Lower leg skin (tissue), 4 donors: ENCODE measurements around the gene GPR162. TPM values are rescaled to one million over a fixed set of nuclear protein-coding genes. Genes with fewer than 3 reads are reported as not detected.

ENCODE experiments used
- DNase-seq, 2 donors: peaks; one replicate each; pipeline ENCODE4 v3.0.0-alpha.2; 2019; ENCODE audit warnings: low spot score in 2 of 2
- H3K4me3 ChIP-seq: fragments of 200-600 bp; sonication (generic); 2 replicates; pipeline ENCODE4 v1.5.1; 2017; ENCODE audit warnings: mild to moderate bottlenecking, low read depth; ENCODE audit not compliant: poor library complexity, severe bottlenecking
- CTCF ChIP-seq, 3 donors: fragments of 450-650 bp; IDR thresholded peaks; one replicate each; pipeline ENCODE4 v1.5.1; 2016; ENCODE audit warnings: antibody characterized with exemption in 3 of 3, mild to moderate bottlenecking in 3 of 3, moderate library complexity in 2 of 3
- POLR2A ChIP-seq, 2 donors: fragments of 450-650 bp; IDR thresholded peaks; one replicate each; pipeline ENCODE4 v1.6.1; 2016 to 2017; ENCODE audit warnings: antibody characterized with exemption in 2 of 2, mild to moderate bottlenecking in 1 of 2, moderate library complexity in 1 of 2
- WGBS, 2 donors: methylation state at CpG; one replicate each; pipeline ENCODE4 v1.1.5; 2018; 5-methylcytosine and 5-hydroxymethylcytosine counted together
- intact Hi-C: fragments of 100-400 bp; cut with DNase I; formaldehyde crosslinking; loops from one replicate; pipeline ENCODE4 v1.15.0; 2023; ENCODE audit warnings: low total_unique reads
- total RNA-seq, 4 donors: library from RNA; depleted of rRNA; stranded (reverse); fragments of >200 nt; gene quantifications; one replicate each; pipeline ENCODE4 v1.1.0, GENCODE V29; 2016

Gene GPR162
- total RNA-seq, 4 donors from 2014 or later = 0.65 to 1.4 (median 1.3) TPM; not detected in 1

DNA sequence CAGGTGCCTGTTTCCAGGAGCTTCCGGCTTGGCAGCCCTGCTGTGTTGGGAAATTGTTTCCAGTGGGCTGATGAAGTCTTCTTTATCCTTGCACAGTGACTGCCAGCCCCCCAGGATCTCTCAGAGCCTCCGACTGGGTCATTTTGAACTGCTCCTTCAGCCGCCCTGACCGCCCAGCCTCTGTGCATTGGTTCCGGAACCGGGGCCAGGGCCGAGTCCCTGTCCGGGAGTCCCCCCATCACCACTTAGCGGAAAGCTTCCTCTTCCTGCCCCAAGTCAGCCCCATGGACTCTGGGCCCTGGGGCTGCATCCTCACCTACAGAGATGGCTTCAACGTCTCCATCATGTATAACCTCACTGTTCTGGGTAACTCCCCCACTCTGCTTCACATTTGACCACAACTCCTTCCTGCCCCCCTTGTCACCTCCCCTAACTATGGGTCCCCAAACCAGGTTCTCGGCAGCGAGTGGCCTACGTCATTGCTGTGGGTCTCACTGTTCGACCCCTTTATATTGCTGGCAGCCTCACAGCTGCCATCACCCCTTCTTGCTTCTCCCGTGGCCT lies 47.0 kb upstream of the GPR162 start:
- no peak for DNase-seq
- intact Hi-C loops = no loop called here
- H3K4me3 ChIP-seq = no peak overlapping the region
- 86 to 94% methylated on average over 15 of the region's 15 CpGs for WGBS, 2 donors
- no peak for TF ChIP-seq POLR2A (IDR thresholded peaks at IDR 0.05)
- no peak for TF ChIP-seq CTCF (IDR thresholded peaks at IDR 0.05)

GRCh38 chr12:6775185-6776174 lies 46.1 kb upstream of the GPR162 start:
- intact Hi-C loops = no loop called here
- DNase-seq = no peak
- WGBS, 2 donors = 84 to 86% methylated on average over 16 of the region's 16 CpGs
- TF ChIP-seq CTCF (IDR thresholded peaks at IDR 0.05) (no peak), POLR2A (IDR thresholded peaks at IDR 0.05) (no peak)
- no peak overlapping the region for H3K4me3 ChIP-seq

GRCh38 chr12:6777386-6777785 lies 44.2 kb upstream of the GPR162 start:
- intact Hi-C loops = no loop called here
- TF ChIP-seq POLR2A (IDR thresholded peaks at IDR 0.05) (no peak), CTCF (IDR thresholded peaks at IDR 0.05) (no peak)

GRCh38 chr12:6778217-6778573 lies 43.4 kb upstream of the GPR162 start:
- TF ChIP-seq POLR2A (IDR thresholded peaks at IDR 0.05) (no peak), CTCF (IDR thresholded peaks at IDR 0.05) (no peak)
- DNase-seq = no peak
- intact Hi-C loops = loop anchor here (2.0 kb wide), 1 partner anchor 23 kb away; no protein-coding TSS in a partner anchor
- H3K4me3 ChIP-seq = no peak overlapping the region
- 25 to 32% methylated on average over 14 of the region's 14 CpGs for WGBS, 2 donors

More at GRCh38 chr12:6777386-6777785, 44.2 kb upstream of the GPR162 start:
- 92 to 97% methylated on average over 5 of the region's 5 CpGs for WGBS, 2 donors
- H3K4me3 ChIP-seq = no peak overlapping the region
- DNase-seq = no peak

DNA sequence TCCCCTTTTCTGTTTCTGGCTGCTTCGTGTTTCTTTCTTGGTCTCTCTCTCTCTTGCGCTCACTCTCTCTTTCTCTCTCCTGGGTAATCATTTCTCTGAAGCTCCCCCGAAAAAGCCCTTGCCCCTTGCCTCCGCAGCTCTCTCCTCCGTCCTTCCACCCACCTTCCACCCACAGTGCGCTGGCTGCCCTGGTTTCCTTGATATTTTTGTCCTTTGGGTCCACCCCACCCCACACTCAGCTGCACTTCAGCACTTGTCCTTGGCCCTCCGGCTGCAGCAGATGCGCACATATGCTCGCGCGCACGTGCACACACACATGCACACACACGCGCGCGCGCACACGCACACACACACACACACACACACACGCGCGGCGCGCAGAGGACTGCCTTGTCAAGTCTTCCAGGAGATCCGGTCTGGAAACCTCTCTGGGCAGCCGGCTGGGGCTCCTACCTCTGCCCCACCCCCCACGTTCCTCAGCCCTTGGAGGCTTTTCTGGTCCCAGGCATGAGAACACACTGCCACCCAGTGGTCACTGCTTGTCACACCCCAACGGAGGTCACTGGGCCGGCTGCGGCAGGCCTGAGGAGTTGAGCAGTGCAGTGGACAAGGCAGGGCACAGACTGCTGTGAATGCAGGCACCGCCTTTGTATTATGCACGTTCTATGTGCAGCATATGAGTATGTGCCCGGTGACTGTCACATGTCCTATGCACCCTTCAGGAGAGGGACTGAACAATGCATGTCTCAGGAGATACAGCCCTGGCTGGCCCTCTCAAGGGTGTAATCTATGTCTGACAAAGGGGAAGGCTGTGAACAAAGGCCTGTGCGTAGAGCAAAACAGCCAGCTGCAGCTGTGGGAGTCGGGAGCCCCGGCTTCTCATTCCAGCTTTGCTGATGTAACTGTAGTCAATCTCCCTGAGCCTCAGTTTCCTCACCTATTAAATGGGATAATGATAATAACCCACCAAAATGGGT lies 42.8 kb upstream of the GPR162 start:
- WGBS, 2 donors = 3 to 4% methylated on average over 35 of the region's 35 CpGs
- peak in 1 of 3 donors; percentile 88 for TF ChIP-seq CTCF (IDR thresholded peaks at IDR 0.05)
- TF ChIP-seq POLR2A (IDR thresholded peaks at IDR 0.05) = no peak
- intact Hi-C loops = loop anchor here (2.0 kb wide), 1 partner anchor 24 kb away; no protein-coding TSS in a partner anchor
- H3K4me3 ChIP-seq = no peak overlapping the region
- peak; percentile 94 to 99 for DNase-seq
